Pancreas (tissue), 10 donors: ENCODE measurements around the gene C1QTNF12. TPM values are rescaled to one million over a fixed set of nuclear protein-coding genes. Genes with fewer than 3 reads are reported as not detected.

Experiments
- ATAC-seq, 4 donors: fragments of 200-7000 bp; cut with Tn5 transposase; one replicate each; pipeline versions ENCODE4 v1.8.0 to v1.9.1; 2020; ENCODE audit warnings: mild to moderate bottlenecking in 4 of 4, moderate library complexity in 4 of 4
- DNase-seq, 6 donors: peaks; one replicate each; pipeline ENCODE4 v3.0.0-alpha.2; 2020
- FAIRE-seq: peaks from 2 replicates; lab custom pipeline; 2012; peaks lifted over from hg19 to GRCh38; lab: Jason Lieb, UNC
- H3K27ac ChIP-seq, 4 donors: fragments of 200-600 bp; sonication (generic); 1 replicate in 3 of 4; 2 replicates in 1 of 4; pipeline versions ENCODE4 v1.5.0 to v1.8.0; 2020
- H3K27me3 ChIP-seq, 4 donors: fragments of 200-600 bp; one replicate each; pipeline ENCODE4 v1.8.0; 2021
- H3K36me3 ChIP-seq, 3 donors: fragments of 200-600 bp; sonication (generic) in 1 of 3; one replicate each; pipeline versions ENCODE4 v1.5.0 to v1.8.0; 2020 to 2021
- H3K4me1 ChIP-seq, 3 donors: fragments of 200-600 bp; one replicate each; pipeline ENCODE4 v1.8.0; 2021
- H3K4me3 ChIP-seq, 4 donors: fragments of 200-600 bp; sonication (generic) in 2 of 4; one replicate each; pipeline versions ENCODE4 v1.5.0 to v1.8.0; 2020 to 2021
- H3K9me3 ChIP-seq, 4 donors: fragments of 200-600 bp; one replicate each; pipeline ENCODE4 v1.8.0; 2021
- WGBS, 2 donors: extraction: QIAGEN DNeasy Blood & Tissue Kit; methylation state at CpG; one replicate each; pipeline ENCODE4 v1.1.7; 2013; 5-methylcytosine and 5-hydroxymethylcytosine counted together
- intact Hi-C, 3 donors: fragments of 100-400 bp; cut with DNase I; formaldehyde crosslinking; loops; one replicate each; pipeline versions ENCODE4 v1.11.1 to v1.14.2; 2022
- polyA plus RNA-seq, 2 donors: library from polyadenylated mRNA; stranded (reverse); fragments of 200-250 nt; gene quantifications; one replicate each; pipeline ENCODE4 v1.2.3, GENCODE V29; 2013
- total RNA-seq, 6 donors: library from RNA; stranded (reverse); fragmentation: NEBNext Ultra II Directional in 4 of 6; extraction: Animal tissue kit (Norgen Biotek cat#: 25700) in 4 of 6; gene quantifications; one replicate each; pipeline versions ENCODE4 v1.2.1 to v1.2.4, GENCODE V29; 2021 to 2023
- TF ChIP-seq, protein P1 (sequence below), 4 donors: fragments of 200-600 bp; sonication (generic) in 3 of 4; IDR thresholded peaks; one replicate each; pipeline versions ENCODE4 v1.5.0 to v1.8.0; 2021; ENCODE audit warnings: antibody characterized with exemption in 4 of 4
- donor health status: healthy with polysubstance abuse.
- donor health status: DM: no; HTN: no; CAD: no; lungs with moderate emphysema.
- donor health status: DM: no; HTN: no; CAD: no.
- donor health status: control.
- donor health status: control.
- donor health status: Bipolar disorder and iron deficiency.
- donor health status: DM: yes; HTN: yes; CAD: no.
- donor health status: DM: no; HTN: no; CAD: no.
- donor health status: DM: no; HTN: no; CAD: no.
- donor health status: DM: yes; HTN: yes; CAD: no.

Gene C1QTNF12
- total and polyA plus RNA-seq, 8 donors: 0.43 to 4.8 (median 1.0) TPM

DNA sequence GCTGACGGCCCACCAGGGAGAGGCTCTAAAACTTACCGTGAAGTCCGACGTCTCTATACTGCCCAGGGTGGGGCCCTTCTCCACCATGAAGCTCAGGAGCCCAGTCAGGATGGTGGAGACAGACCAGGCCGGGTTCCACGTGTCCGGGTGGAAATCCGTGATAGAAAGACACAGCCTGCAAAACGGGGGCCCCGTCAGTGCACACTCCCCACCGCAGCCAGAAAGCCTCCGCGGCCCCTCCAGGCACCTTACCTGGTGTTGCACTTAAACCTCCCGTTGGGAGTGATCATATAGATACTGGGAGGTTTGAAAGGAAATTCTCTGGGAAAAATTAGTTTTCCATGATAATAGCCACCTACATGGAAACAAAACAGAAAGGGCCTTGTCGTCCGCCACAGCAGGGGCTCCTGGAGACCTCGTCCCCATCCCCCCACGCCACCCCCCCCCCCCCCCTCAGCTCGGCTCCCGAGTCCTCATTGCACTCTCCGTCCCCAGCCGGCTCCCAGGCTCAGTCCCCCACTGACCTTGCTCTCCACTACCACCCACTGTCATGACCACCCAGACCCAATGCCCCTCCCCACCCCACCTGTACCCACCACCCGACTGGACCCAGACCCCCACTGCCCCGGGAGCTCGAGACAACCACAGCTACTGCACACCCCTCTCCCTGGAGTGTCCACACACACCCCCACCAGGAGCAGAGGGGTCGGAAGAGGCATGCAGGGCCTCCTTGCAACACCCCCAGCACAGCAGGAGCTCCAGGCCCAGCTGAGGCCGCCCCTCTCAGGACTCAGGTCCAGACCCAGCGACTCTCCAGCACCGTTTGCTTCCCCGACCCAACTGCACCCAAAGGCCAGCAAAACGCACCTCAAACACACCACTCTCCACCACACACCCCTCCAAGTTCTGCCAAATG, 10.7 kb upstream of the C1QTNF12 start:
- WGBS, 2 donors: 93 to 95% methylated on average over 29 of the region's 31 CpGs
- Histone ChIP-seq H3K4me1 (no peaks in the 10 kb centered on the region), H3K36me3 (peaks cover 0 to 37% (median 21%) of the 10 kb centered on the region in 3 donors), H3K27ac (no peak overlapping the region), H3K9me3 (no peaks in the 10 kb centered on the region), H3K4me3 (no peak overlapping the region), H3K27me3 (no peaks in the 10 kb centered on the region)
- intact Hi-C loops: no loop called here
- TF ChIP-seq, protein P1, sequence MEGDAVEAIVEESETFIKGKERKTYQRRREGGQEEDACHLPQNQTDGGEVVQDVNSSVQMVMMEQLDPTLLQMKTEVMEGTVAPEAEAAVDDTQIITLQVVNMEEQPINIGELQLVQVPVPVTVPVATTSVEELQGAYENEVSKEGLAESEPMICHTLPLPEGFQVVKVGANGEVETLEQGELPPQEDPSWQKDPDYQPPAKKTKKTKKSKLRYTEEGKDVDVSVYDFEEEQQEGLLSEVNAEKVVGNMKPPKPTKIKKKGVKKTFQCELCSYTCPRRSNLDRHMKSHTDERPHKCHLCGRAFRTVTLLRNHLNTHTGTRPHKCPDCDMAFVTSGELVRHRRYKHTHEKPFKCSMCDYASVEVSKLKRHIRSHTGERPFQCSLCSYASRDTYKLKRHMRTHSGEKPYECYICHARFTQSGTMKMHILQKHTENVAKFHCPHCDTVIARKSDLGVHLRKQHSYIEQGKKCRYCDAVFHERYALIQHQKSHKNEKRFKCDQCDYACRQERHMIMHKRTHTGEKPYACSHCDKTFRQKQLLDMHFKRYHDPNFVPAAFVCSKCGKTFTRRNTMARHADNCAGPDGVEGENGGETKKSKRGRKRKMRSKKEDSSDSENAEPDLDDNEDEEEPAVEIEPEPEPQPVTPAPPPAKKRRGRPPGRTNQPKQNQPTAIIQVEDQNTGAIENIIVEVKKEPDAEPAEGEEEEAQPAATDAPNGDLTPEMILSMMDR (IDR thresholded peaks at IDR 0.05): no peak
- ATAC-seq: no peak
- no peak for FAIRE-seq
- peak in 1 of 6 donors; percentile 46 for DNase-seq

DNA sequence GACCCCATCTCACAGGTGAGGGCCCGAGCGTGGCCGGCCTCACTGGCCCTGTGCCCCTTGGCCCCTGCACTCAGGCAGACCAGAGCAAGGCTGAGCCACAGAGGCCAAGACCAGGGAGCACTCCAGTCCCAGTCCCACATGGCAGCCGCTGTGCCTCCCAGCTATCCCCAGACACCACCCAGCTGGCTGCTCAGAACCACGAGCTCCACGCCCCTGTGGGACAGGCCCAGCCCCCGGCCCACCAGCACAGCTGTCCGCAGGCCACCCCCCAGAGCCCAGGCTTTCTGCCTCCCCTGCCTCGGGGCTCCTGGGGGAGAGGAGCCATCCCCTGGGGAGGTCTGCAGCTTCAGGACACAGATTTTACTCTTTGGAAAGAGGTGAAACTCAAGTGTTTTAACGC, 9.1 kb upstream of the C1QTNF12 start:
- intact Hi-C loops: no loop called here
- Histone ChIP-seq H3K36me3 (peaks cover 0 to 33% (median 18%) of the 10 kb centered on the region in 3 donors), H3K9me3 (no peaks in the 10 kb centered on the region), H3K27ac (no peak overlapping the region), H3K4me1 (no peaks in the 10 kb centered on the region), H3K4me3 (no peak overlapping the region), H3K27me3 (no peaks in the 10 kb centered on the region)
- TF ChIP-seq, protein P1 (IDR thresholded peaks at IDR 0.05): no peak
- FAIRE-seq (no peak), DNase-seq (peak in 1 of 6 donors; percentile 63), ATAC-seq (no peak)
- WGBS, 2 donors: 95 to 97% methylated on average over 9 to 10 of the region's 10 CpGs

DNA sequence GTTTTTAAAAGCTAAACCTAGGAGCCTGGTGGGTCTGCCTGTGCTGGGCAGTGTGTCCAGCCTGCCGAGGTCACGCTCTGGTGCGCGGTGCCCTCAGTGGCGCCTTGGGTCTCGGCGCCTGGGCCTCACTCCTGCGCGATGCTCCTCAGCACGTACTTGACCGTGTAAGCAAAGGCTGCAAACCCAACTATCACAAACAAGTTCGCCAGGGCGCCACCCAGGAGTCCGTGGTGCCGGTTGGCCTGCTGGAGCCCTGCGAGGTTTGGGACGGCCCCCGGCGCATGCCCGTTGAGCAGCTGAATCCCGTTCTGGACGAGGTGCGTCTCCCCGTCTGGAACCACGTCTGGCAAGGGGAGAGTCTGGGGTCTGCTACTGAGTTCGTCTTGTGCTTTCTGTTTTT, 8.6 kb upstream of the C1QTNF12 start:
- intact Hi-C loops: no loop called here
- TF ChIP-seq, protein P1 (IDR thresholded peaks at IDR 0.05): no peak
- Histone ChIP-seq H3K36me3 (peaks cover 0 to 33% (median 18%) of the 10 kb centered on the region in 3 donors), H3K4me3 (no peak overlapping the region), H3K27me3 (no peaks in the 10 kb centered on the region), H3K27ac (no peak overlapping the region), H3K4me1 (no peaks in the 10 kb centered on the region), H3K9me3 (no peaks in the 10 kb centered on the region)
- DNase-seq: peak in 1 of 6 donors; percentile 60
- 94 to 95% methylated on average over 26 of the region's 26 CpGs for WGBS, 2 donors
- FAIRE-seq: no peak
- no peak for ATAC-seq

DNA sequence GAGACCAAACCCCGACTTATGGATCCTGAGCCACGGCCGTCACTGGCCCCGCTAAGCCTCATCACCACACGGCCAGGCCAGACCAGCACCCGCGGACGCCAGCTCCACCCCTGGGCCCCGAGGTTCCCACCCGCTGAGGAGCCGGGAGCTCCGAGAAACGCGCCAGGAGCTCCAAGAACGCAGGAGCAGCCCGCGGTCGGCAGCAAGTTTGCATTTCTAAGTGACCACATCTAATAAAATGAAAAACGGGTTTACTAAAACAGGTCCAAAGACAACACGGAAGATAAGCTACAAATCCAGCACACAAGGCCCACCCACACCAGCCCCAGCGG, 8.1 kb upstream of the C1QTNF12 start:
- DNase-seq (peak in 1 of 6 donors; percentile 43), ATAC-seq (no peak), FAIRE-seq (no peak)
- no peaks in the 10 kb centered on the region for H3K27me3 ChIP-seq
- no peaks in the 10 kb centered on the region for H3K4me1 ChIP-seq
- no peak overlapping the region for H3K27ac ChIP-seq
- H3K4me3 ChIP-seq: no peak overlapping the region
- no peaks in the 10 kb centered on the region for H3K9me3 ChIP-seq
- TF ChIP-seq, protein P1 (IDR thresholded peaks at IDR 0.05): no peak
- intact Hi-C loops: no loop called here
- WGBS, 2 donors: 88 to 91% methylated on average over 21 of the region's 21 CpGs
- peaks cover 0 to 33% (median 18%) of the 10 kb centered on the region in 3 donors for H3K36me3 ChIP-seq
